ENCODE data around the gene GOLM1.

GOLM1 gene

DNA sequence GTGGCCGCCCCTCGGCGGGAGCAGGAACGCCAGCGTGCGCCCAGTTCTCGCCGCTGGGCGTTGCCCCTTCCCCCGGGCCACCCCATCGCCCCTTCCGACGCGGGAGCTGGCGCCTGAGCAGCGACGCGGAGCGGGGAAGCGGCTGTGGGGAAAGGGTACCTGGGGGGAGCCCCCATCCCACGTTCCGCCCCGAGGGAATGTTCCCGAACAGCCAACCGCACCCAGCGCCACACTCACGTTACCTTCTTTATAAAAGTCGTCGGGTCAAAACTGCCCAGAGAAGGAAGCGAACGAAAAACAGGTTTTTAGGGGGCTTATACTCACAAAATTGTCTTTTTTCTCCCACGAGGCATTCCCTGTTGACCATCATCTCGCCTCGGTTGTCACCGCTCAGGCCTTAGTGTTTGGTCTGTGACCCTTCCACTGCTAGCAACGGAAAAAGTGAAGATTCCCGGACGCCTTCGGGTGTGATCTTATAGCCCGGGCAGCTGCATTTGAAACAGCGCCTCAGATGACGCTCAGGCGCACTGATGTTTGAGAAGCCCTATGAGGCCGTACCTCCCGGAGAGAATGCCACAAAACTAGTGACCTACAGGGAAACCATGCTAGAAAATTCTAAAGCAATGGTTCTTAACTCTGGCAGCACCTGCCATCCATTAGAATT is 475 bp upstream of the GOLM1 start:
- no peaks in the 10 kb centered on the region for H3K36me3 Mint-ChIP-seq
- ATAC-seq = peak; percentile 66
- DNase-seq (ENCODE audit: low spot score in 2 of 2) = peak; percentile 10 to 53
- peaks cover 9% of the 10 kb centered on the region for H3K4me1 Mint-ChIP-seq
- H3K4me3 Mint-ChIP-seq = peak overlapping the region; percentile 79
- H3K9me3 Mint-ChIP-seq = no peaks in the 10 kb centered on the region
- peak overlapping the region; percentile 75 for H3K27ac Mint-ChIP-seq

DNA sequence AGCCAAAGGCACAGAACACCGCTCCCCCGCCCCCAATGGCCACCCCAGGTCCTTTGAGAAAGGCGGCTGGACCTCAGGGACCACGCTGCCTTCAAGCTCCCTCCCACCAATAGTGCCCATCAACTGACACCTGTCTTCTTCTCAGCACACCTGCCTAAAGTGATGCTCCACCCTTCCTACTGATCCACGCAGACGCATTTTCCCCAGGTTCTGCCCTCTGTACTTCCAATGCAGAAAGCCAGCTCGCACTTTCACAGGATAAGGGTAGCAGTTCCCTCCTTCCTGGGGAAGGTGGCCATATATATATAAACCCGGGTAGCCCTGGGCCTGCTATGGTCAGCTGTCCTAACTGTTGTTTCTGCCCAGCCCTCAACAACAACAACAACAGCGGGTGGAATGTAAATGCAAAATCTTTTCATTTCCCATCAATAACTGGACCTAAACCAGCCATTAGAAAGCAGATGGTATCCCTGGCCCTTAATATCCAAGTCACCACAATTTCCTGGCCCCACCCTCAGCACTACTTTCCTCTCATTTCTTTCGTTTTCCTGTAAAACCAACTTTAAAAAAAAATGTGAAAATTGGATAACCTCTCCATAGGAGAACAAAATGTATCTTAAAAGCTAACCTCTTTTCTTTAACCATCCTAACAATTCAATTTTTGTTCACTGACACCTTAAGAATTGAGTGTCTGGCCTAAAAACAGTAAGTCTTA is 1.7 kb downstream of the GOLM1 start:
- Mint-ChIP-seq H3K27ac (no peak overlapping the region), H3K4me3 (peak overlapping the region; percentile 79), H3K4me1 (peaks cover 9% of the 10 kb centered on the region), H3K36me3 (no peaks in the 10 kb centered on the region), H3K9me3 (no peaks in the 10 kb centered on the region)
- ATAC-seq (no peak), DNase-seq (ENCODE audit: low spot score in 2 of 2) (no peak)

GRCh38 chr9:86096386-86096785 is 3.0 kb downstream of the GOLM1 start:
- Mint-ChIP-seq H3K36me3 (no peaks in the 10 kb centered on the region), H3K4me3 (no peak overlapping the region), H3K27ac (no peak overlapping the region), H3K4me1 (peaks cover 9% of the 10 kb centered on the region), H3K9me3 (no peaks in the 10 kb centered on the region)
- DNase-seq (ENCODE audit: low spot score in 2 of 2) = no peak
- no peak for ATAC-seq

DNA sequence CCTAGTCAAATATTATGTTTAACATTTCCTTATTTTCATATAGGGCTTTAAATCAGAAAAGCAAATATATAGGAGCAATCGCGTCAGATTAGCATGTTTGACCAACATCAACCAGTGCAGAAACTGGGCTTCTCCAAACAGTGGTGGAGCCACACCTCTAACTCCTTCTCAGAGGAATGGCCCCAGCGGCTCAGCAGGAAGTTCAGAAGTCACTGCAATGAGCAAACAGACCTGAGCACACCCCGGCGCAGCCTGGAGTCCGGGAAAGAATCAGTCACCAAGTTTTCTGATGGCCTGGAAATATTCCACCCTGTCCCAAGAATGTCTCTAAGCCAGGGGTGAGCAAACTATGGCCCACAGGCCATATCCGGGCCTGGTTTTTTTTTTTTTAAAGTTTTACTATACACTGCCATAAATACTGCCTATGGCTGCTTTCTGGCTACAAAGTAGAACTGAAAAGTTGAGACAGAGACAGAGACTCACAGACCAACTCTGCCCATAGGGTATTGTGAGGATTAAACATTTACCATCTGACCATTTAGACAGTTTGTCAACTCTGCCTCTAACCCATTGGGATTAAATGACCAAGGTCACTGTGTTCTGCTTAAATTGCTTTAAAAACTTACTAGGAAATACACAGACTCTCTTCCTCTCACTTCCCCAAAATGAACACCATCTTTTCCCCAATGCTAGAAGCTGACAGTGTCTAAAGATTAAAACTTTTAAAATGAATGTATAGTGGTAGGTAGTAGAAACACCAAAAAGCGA is 5.4 kb downstream of the GOLM1 start:
- DNase-seq (ENCODE audit: low spot score in 2 of 2) (no peak), ATAC-seq (no peak)
- H3K4me1 Mint-ChIP-seq = no peaks in the 10 kb centered on the region
- no peaks in the 10 kb centered on the region for H3K36me3 Mint-ChIP-seq
- no peak overlapping the region for H3K4me3 Mint-ChIP-seq
- peaks cover 2% of the 10 kb centered on the region for H3K9me3 Mint-ChIP-seq
- H3K27ac Mint-ChIP-seq = no peak overlapping the region

- Mint-ChIP-seq H3K4me3 (no peak overlapping the region), H3K4me1 (no peaks in the 10 kb centered on the region), H3K9me3 (peaks cover 2% of the 10 kb centered on the region), H3K27ac (no peak overlapping the region), H3K36me3 (no peaks in the 10 kb centered on the region)
- ATAC-seq (no peak), DNase-seq (ENCODE audit: low spot score in 2 of 2) (no peak)
Measured at GRCh38 chr9:86091477-86091876, 7.9 kb downstream of the GOLM1 start.

- H3K9me3 Mint-ChIP-seq = no peaks in the 10 kb centered on the region
- no peak overlapping the region for H3K27ac Mint-ChIP-seq
- no peak for ATAC-seq
- H3K4me3 Mint-ChIP-seq = no peak overlapping the region
- H3K4me1 Mint-ChIP-seq = no peaks in the 10 kb centered on the region
- no peaks in the 10 kb centered on the region for H3K36me3 Mint-ChIP-seq
- no peak for DNase-seq (ENCODE audit: low spot score in 2 of 2)
Measured at GRCh38 chr9:86082870-86083269, 16.5 kb downstream of the GOLM1 start.

- DNase-seq (ENCODE audit: low spot score in 2 of 2) (no peak), ATAC-seq (no peak)
- Mint-ChIP-seq H3K27ac (no peak overlapping the region), H3K4me3 (no peak overlapping the region), H3K9me3 (no peaks in the 10 kb centered on the region), H3K36me3 (peaks cover 7% of the 10 kb centered on the region), H3K4me1 (peaks cover 9% of the 10 kb centered on the region)
Measured at GRCh38 chr9:86079865-86080469, 19.4 kb downstream of the GOLM1 start.

DNA sequence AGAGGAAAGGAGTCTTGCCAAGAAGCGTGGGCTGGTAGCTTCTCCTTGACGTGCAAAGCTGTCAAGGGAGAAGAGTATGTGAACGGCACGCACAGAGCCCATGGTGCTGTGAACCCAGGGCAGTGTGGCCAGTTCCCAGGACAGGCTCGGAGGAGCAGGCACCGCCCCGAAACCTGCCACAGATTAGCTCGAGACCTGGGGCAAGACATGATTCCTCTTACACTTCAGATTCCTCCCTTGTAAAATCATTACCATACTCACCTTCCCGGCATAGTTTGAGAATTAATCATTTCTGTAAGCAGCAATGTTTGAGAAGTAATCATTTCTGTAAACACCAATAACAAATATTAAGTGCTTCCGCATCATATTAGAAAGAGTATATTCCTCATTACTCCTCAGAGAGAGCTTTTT is 19.9 kb downstream of the GOLM1 start:
- Mint-ChIP-seq H3K9me3 (no peaks in the 10 kb centered on the region), H3K27ac (no peak overlapping the region), H3K4me1 (peaks cover 14% of the 10 kb centered on the region), H3K36me3 (peaks cover 7% of the 10 kb centered on the region), H3K4me3 (no peak overlapping the region)
- DNase-seq (ENCODE audit: low spot score in 2 of 2) (no peak), ATAC-seq (no peak)

GRCh38 chr9:86078731-86079130 is 20.6 kb downstream of the GOLM1 start:
- H3K9me3 Mint-ChIP-seq = no peaks in the 10 kb centered on the region
- H3K4me1 Mint-ChIP-seq = peaks cover 14% of the 10 kb centered on the region
- peaks cover 7% of the 10 kb centered on the region for H3K36me3 Mint-ChIP-seq
- no peak for DNase-seq (ENCODE audit: low spot score in 2 of 2)
- ATAC-seq = no peak
- H3K27ac Mint-ChIP-seq = no peak overlapping the region
- H3K4me3 Mint-ChIP-seq = no peak overlapping the region

GRCh38 chr9:86077276-86077675 is 22.1 kb downstream of the GOLM1 start:
- Mint-ChIP-seq H3K9me3 (no peaks in the 10 kb centered on the region), H3K4me1 (peaks cover 14% of the 10 kb centered on the region), H3K27ac (no peak overlapping the region), H3K4me3 (no peak overlapping the region), H3K36me3 (peaks cover 7% of the 10 kb centered on the region)
- DNase-seq (ENCODE audit: low spot score in 2 of 2) (no peak), ATAC-seq (no peak)

DNA sequence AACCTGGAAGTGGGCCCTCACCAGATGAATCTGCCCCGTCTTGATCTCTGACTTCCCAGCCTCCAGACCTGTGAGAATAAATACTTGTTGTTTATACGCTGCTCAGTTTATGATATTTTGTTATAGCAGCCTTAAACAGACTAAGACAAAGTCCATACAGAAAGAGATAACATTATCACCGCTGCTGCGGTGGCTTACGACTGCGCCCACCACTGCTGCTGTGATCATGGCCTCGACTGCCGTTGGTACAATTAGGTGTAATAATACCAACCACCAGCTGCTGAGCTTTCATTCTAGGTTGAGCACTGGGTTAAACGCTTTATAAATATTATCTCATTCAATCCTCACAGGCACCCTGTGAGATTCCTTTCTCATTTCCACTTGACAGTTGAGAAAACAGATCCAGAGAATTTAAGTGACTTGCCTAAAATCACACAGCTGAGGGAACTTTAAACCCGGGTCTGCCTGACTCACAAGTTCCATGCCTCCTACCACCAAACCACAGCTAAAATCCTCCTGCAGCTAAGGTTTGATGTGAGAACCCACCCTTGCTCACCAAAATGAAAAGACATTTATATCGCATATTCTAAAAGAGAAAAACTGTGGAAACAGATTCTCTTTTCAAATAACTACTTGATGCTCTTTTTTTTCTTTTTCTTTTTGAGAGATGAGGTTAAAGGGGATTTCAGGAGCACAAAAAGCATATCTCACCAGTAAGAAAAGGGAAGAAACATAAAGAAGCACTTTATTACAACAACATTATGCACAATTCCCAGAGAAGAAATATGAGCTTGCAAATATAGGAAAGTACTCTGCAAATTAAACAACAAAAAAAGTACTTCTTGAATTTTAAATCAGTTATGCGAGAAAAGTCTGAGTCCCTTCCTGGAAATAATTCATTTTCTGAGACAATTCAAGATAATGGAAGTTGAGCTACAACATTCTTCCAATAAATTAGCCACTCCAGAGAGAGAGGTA is 23.9 kb downstream of the GOLM1 start:
- Mint-ChIP-seq H3K27ac (peak overlapping the region; percentile 33), H3K4me1 (peaks cover 14% of the 10 kb centered on the region), H3K9me3 (no peaks in the 10 kb centered on the region), H3K4me3 (no peak overlapping the region), H3K36me3 (peaks cover 7% of the 10 kb centered on the region)
- DNase-seq (ENCODE audit: low spot score in 2 of 2) (no peak), ATAC-seq (peak; percentile 69)

- no peak overlapping the region for H3K4me3 Mint-ChIP-seq
- H3K4me1 Mint-ChIP-seq = peaks cover 14% of the 10 kb centered on the region
- H3K27ac Mint-ChIP-seq = no peak overlapping the region
- peaks cover 7% of the 10 kb centered on the region for H3K36me3 Mint-ChIP-seq
- ATAC-seq (peak; percentile 45), DNase-seq (ENCODE audit: low spot score in 2 of 2) (no peak)
- no peaks in the 10 kb centered on the region for H3K9me3 Mint-ChIP-seq
Measured at GRCh38 chr9:86073839-86074238, 25.5 kb downstream of the GOLM1 start.

GRCh38 chr9:86072394-86072877 is 26.9 kb downstream of the GOLM1 start:
- no peak for DNase-seq (ENCODE audit: low spot score in 2 of 2)
- H3K4me1 Mint-ChIP-seq = peaks cover 14% of the 10 kb centered on the region
- no peak overlapping the region for H3K4me3 Mint-ChIP-seq

DNA sequence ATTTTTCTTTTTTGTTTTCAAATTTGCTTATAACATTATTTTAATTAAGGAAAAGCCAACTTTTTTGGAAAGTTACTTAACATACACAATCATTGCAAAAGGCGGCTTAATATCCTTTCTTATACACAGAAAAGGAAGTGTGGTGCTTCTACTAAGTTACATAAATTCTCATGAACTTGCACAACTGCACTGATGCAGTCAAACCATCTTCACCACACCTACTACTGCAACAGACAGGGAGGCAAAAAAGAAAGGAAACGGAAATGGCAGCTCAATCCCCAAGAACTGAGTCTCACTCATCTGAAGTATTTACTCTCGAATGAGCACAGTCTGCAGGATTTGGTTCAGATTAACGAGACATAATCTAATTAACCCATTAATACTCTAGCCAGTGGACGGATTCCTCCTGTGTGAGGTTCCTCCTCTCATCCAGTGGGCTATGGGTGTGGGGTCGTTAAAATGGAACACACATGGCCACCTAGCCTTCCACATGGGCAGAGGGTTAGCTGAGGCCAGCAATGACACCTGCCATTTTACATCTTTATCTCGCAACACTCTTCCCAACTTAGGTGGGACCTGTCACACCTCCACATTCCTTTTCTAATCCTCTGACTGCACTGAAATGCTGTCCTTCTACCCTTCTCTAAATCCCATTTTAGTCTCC is 30.0 kb downstream of the GOLM1 start:
- H3K4me3 Mint-ChIP-seq = no peak overlapping the region
- H3K4me1 Mint-ChIP-seq = no peaks in the 10 kb centered on the region
- H3K36me3 Mint-ChIP-seq = no peaks in the 10 kb centered on the region
- ATAC-seq (no peak), DNase-seq (ENCODE audit: low spot score in 2 of 2) (no peak)
- no peak overlapping the region for H3K27ac Mint-ChIP-seq
- no peaks in the 10 kb centered on the region for H3K9me3 Mint-ChIP-seq

More at GRCh38 chr9:86072394-86072877, 26.9 kb downstream of the GOLM1 start:
- Mint-ChIP-seq H3K36me3 (peaks cover 7% of the 10 kb centered on the region), H3K27ac (no peak overlapping the region), H3K9me3 (no peaks in the 10 kb centered on the region)
- ATAC-seq = no peak

Data from stimulated activated effector memory CD8-positive, alpha-beta T cell treated with anti-CD3 and anti-CD28 coated beads, Interleukin-12 subunit alpha, Interleukin-12 subunit beta, amount 100 ng/mL, for 72 hours (primary cell).